Suppressor macrophage treated with lipopolysaccharide for 1 hour (primary cell): ENCODE data around the gene RPL32.
"Not testable (repeated sequence)": the region's sequence is repeated elsewhere in the genome, so short reads cannot be mapped to it uniquely, and the experiment has no call there.

Source experiments
- DNase-seq, 3 donors: peaks; one replicate each; pipeline ENCODE4 v3.0.0-alpha.2; 2020 to 2022

The RPL32 gene

GRCh38 chr3:12807601-12808359 lies 33.6 kb downstream of the RPL32 start:
- no peak for DNase-seq

- DNase-seq = no peak
Observed at GRCh38 chr3:12807066-12807465, 34.3 kb downstream of the RPL32 start.

GRCh38 chr3:12803371-12803770 lies 38.0 kb downstream of the RPL32 start:
- DNase-seq = no peak

DNA sequence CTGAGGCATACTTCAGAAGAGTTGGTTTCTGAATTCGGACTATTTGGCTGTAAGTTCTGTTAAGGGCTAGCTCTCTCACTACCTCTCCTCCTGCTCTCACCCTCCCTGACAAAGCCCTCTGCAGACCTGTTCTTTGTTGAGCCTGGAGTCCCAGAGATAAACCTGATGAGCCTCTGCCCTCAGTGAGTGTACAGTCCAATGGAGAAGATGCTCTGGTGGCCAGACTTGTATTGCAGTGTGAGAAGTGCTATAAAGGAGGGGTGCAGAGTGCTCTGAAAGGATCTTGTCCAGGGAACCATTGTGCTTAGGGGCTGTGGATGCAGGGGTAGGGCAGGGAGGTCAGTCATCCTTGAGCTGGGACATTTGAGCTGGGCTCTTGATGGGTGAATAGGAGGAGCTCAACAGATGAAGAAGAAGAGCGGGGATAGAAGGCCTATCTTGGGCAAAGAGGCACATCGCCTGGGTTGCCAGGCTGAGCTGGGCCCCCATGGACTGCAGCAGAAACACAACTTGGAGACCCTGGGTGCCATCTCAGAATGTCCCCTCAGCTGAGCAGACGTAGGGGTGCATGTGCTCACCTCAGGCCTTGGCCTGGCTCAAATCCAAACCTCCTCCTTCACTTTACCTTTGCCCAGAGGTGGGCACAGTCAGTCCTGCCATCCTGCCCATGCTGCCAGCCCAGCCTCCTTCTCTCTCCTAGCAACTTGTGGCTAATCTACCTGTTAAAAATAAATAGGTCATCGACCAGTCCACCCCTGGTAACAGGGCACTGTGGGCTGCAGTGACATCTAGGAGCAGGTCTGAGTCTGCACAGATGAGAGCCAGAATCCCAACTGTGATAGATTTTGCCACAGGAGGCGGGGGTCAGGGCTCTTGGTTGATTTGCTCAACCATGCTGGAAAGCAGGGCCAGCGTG lies 41.6 kb downstream of the RPL32 start:
- no peak for DNase-seq

- DNase-seq = no peak
Observed at GRCh38 chr3:12798559-12799179, 42.7 kb downstream of the RPL32 start.

DNA sequence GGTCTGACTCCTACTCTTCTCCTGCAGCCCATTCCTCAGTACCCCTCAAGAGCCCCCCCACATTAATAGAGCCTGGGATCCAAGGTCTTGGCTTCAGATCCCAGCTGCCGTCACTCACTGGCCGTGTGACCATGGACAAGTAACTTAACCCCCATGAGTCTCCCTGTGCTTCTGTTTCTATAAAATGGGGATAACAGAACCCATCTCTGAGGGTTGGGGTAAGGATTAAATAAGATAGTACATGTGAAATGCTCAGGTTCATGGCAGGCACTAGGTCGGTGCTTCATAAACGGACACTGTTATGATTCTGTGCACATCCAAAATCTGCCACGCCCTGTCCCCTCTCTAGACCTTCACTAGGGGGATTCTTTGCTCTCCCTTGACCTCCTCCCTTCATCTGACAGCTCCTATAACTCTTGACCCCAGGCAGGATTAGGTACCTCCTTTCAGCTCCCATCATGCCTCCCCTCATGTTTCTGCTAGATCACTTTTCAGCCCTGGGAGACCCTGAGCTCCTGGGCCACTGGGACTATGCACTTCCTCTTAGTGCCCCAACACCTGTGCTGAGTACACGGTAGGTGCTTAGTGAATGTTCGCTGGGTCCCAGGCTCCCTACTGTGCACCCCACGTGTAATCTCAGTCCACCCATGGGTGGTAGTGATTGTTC lies 43.3 kb downstream of the RPL32 start:
- DNase-seq = no peak

- no peak for DNase-seq
Observed at GRCh38 chr3:12797124-12797891, 44.1 kb downstream of the RPL32 start.

- DNase-seq = peak; percentile 21 to 61 (median 32)
Observed at GRCh38 chr3:12796171-12797123, 44.9 kb downstream of the RPL32 start, which contains the start of gene CAND2. CAND2 (plus strand) TSS chr3:12796680; CDS start chr3:12796721, 41 bp downstream.

DNA sequence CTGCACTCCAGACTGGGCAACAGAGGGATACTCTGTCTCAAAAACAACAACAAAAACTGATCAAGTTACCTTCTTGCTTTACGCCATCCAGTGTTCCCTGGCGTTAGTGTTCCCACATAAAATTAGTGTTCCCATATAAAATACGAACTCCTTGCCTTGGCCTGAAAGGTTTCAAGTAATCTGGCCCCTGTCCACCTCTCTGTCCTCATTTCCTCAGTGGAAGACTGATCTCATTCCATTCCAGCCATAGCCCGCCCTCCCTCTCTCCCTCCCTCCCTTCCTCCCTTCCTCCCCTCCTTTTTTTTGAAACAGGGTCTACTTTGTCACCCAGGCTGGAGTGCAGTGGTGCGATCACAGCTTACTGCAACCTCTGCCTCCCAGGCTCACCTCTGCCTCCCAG lies 47.7 kb downstream of the RPL32 start:
- no peak for DNase-seq

DNA sequence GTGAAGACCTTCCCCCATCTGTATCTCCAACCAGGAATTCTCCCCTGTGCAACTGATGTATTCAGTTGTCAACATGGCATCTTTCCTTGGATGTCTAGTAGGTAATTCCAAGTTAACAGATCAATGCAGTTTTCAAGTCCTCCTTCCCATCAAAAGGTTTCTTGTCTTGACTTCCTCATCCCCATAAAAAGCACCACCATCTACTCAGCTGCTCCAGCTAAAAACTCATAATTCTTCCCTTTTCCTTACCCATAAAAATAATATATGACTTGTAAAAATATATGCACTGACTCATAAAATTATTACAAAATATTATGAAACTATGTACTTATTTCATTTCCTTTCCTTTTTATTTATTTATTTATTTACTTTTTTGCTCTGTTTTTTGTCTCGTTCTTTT lies 49.9 kb downstream of the RPL32 start:
- DNase-seq = peak in 2 of 3 donors; percentile 46 to 66

GRCh38 chr3:12787967-12788690 lies 53.2 kb downstream of the RPL32 start:
- not testable (repeated sequence) for DNase-seq

GRCh38 chr3:12787346-12787745 lies 54.0 kb downstream of the RPL32 start:
- DNase-seq = peak; percentile 34 to 64 (median 51)

DNA sequence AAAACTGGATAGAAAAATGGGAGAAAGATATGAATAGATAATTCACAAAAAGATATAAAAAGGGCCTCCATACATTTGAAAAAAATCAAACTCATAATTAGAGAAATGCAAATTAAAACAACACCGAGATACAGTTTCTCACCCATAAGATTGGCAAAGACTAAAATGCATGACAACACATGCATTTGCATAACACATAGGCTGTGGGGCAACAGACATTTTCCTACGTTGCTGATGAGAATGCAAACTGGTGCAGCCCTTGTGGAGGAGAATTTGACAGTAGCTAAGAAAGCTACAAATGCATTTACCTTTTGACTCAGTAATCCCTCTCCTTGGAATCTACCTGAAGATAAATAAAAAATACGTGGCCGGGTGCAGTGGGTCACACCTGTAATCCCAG lies 56.3 kb downstream of the RPL32 start:
- no peak for DNase-seq
